Measurements from ENCODE around the gene EDN2.

Gene EDN2

GRCh38 chr1:41516168-41517061 lies 31.9 kb upstream of the EDN2 start:
- Histone ChIP-seq H3K36me3 (ENCODE audit: insufficient read depth, low read length) (no peaks in the 10 kb centered on the region), H3K27ac (ENCODE audit: low read depth, low read length) (no peak overlapping the region), H2AFZ (ENCODE audit: low read length, unreplicated experiment) (peak overlapping the region; percentile 71), H3K4me3 (ENCODE audit: low read depth, low read length) (peak overlapping the region; percentile 76), H3K4me1 (ENCODE audit: control insufficient read depth, insufficient read depth, low read length, unreplicated experiment) (peaks cover 4% of the 10 kb centered on the region), H3K27me3 (ENCODE audit: insufficient read depth, low read length) (no peaks in the 10 kb centered on the region), H3K79me2 (ENCODE audit: control insufficient read depth, insufficient read depth, low read length, unreplicated experiment) (no peaks in the 10 kb centered on the region)

GRCh38 chr1:41515778-41516167 lies 31.3 kb upstream of the EDN2 start:
- no peaks in the 10 kb centered on the region for H3K36me3 ChIP-seq (ENCODE audit: insufficient read depth, low read length)
- no peak overlapping the region for H3K27ac ChIP-seq (ENCODE audit: low read depth, low read length)
- H3K27me3 ChIP-seq (ENCODE audit: insufficient read depth, low read length) = no peaks in the 10 kb centered on the region

GRCh38 chr1:41515131-41515678 lies 30.7 kb upstream of the EDN2 start:
- H3K4me1 ChIP-seq (ENCODE audit: control insufficient read depth, insufficient read depth, low read length, unreplicated experiment) = peaks cover 4% of the 10 kb centered on the region
- no peaks in the 10 kb centered on the region for H3K79me2 ChIP-seq (ENCODE audit: control insufficient read depth, insufficient read depth, low read length, unreplicated experiment)
- no peaks in the 10 kb centered on the region for H3K27me3 ChIP-seq (ENCODE audit: insufficient read depth, low read length)
- no peak overlapping the region for H3K4me3 ChIP-seq (ENCODE audit: low read depth, low read length)
- no peaks in the 10 kb centered on the region for H3K36me3 ChIP-seq (ENCODE audit: insufficient read depth, low read length)
- H3K27ac ChIP-seq (ENCODE audit: low read depth, low read length) = no peak overlapping the region
- H2AFZ ChIP-seq (ENCODE audit: low read length, unreplicated experiment) = no peak overlapping the region

More at GRCh38 chr1:41515778-41516167, 31.3 kb upstream of the EDN2 start:
- Histone ChIP-seq H3K4me1 (ENCODE audit: control insufficient read depth, insufficient read depth, low read length, unreplicated experiment) (peaks cover 4% of the 10 kb centered on the region), H2AFZ (ENCODE audit: low read length, unreplicated experiment) (no peak overlapping the region), H3K4me3 (ENCODE audit: low read depth, low read length) (no peak overlapping the region), H3K79me2 (ENCODE audit: control insufficient read depth, insufficient read depth, low read length, unreplicated experiment) (no peaks in the 10 kb centered on the region)

- Histone ChIP-seq H3K4me1 (ENCODE audit: control insufficient read depth, insufficient read depth, low read length, unreplicated experiment) (peaks cover 4% of the 10 kb centered on the region), H3K4me3 (ENCODE audit: low read depth, low read length) (no peak overlapping the region), H3K27ac (ENCODE audit: low read depth, low read length) (no peak overlapping the region), H2AFZ (ENCODE audit: low read length, unreplicated experiment) (no peak overlapping the region), H3K36me3 (ENCODE audit: insufficient read depth, low read length) (no peaks in the 10 kb centered on the region), H3K27me3 (ENCODE audit: insufficient read depth, low read length) (no peaks in the 10 kb centered on the region), H3K79me2 (ENCODE audit: control insufficient read depth, insufficient read depth, low read length, unreplicated experiment) (no peaks in the 10 kb centered on the region)
Observed at GRCh38 chr1:41514381-41514780, 29.9 kb upstream of the EDN2 start.

- H3K36me3 ChIP-seq (ENCODE audit: insufficient read depth, low read length) = no peaks in the 10 kb centered on the region
- no peaks in the 10 kb centered on the region for H3K27me3 ChIP-seq (ENCODE audit: insufficient read depth, low read length)
- peaks cover 4% of the 10 kb centered on the region for H3K4me1 ChIP-seq (ENCODE audit: control insufficient read depth, insufficient read depth, low read length, unreplicated experiment)
- no peak overlapping the region for H3K4me3 ChIP-seq (ENCODE audit: low read depth, low read length)
- H3K79me2 ChIP-seq (ENCODE audit: control insufficient read depth, insufficient read depth, low read length, unreplicated experiment) = no peaks in the 10 kb centered on the region
- H2AFZ ChIP-seq (ENCODE audit: low read length, unreplicated experiment) = no peak overlapping the region
- H3K27ac ChIP-seq (ENCODE audit: low read depth, low read length) = no peak overlapping the region
Observed at GRCh38 chr1:41513383-41513735, 28.9 kb upstream of the EDN2 start.

- Histone ChIP-seq H3K79me2 (ENCODE audit: control insufficient read depth, insufficient read depth, low read length, unreplicated experiment) (no peaks in the 10 kb centered on the region), H3K4me1 (ENCODE audit: control insufficient read depth, insufficient read depth, low read length, unreplicated experiment) (peaks cover 4% of the 10 kb centered on the region), H3K27me3 (ENCODE audit: insufficient read depth, low read length) (no peaks in the 10 kb centered on the region), H3K27ac (ENCODE audit: low read depth, low read length) (no peak overlapping the region), H2AFZ (ENCODE audit: low read length, unreplicated experiment) (no peak overlapping the region), H3K36me3 (ENCODE audit: insufficient read depth, low read length) (no peaks in the 10 kb centered on the region), H3K4me3 (ENCODE audit: low read depth, low read length) (no peak overlapping the region)
Observed at GRCh38 chr1:41512701-41513382, 28.4 kb upstream of the EDN2 start.

- H3K79me2 ChIP-seq (ENCODE audit: control insufficient read depth, insufficient read depth, low read length, unreplicated experiment) = no peaks in the 10 kb centered on the region
- no peaks in the 10 kb centered on the region for H3K36me3 ChIP-seq (ENCODE audit: insufficient read depth, low read length)
- H3K27ac ChIP-seq (ENCODE audit: low read depth, low read length) = no peak overlapping the region
- H3K4me1 ChIP-seq (ENCODE audit: control insufficient read depth, insufficient read depth, low read length, unreplicated experiment) = peaks cover 4% of the 10 kb centered on the region
- H3K4me3 ChIP-seq (ENCODE audit: low read depth, low read length) = no peak overlapping the region
- no peaks in the 10 kb centered on the region for H3K27me3 ChIP-seq (ENCODE audit: insufficient read depth, low read length)
- no peak overlapping the region for H2AFZ ChIP-seq (ENCODE audit: low read length, unreplicated experiment)
Observed at GRCh38 chr1:41511239-41511540, 26.7 kb upstream of the EDN2 start.

- Histone ChIP-seq H3K36me3 (ENCODE audit: insufficient read depth, low read length) (no peaks in the 10 kb centered on the region), H3K79me2 (ENCODE audit: control insufficient read depth, insufficient read depth, low read length, unreplicated experiment) (no peaks in the 10 kb centered on the region), H3K27ac (ENCODE audit: low read depth, low read length) (no peak overlapping the region), H3K4me1 (ENCODE audit: control insufficient read depth, insufficient read depth, low read length, unreplicated experiment) (peaks cover 1% of the 10 kb centered on the region), H3K4me3 (ENCODE audit: low read depth, low read length) (no peak overlapping the region), H3K27me3 (ENCODE audit: insufficient read depth, low read length) (no peaks in the 10 kb centered on the region), H2AFZ (ENCODE audit: low read length, unreplicated experiment) (no peak overlapping the region)
Observed at GRCh38 chr1:41510531-41511238, 26.2 kb upstream of the EDN2 start.

- H3K27ac ChIP-seq (ENCODE audit: low read depth, low read length) = no peak overlapping the region
- H3K79me2 ChIP-seq (ENCODE audit: control insufficient read depth, insufficient read depth, low read length, unreplicated experiment) = no peaks in the 10 kb centered on the region
- no peaks in the 10 kb centered on the region for H3K27me3 ChIP-seq (ENCODE audit: insufficient read depth, low read length)
- no peaks in the 10 kb centered on the region for H3K36me3 ChIP-seq (ENCODE audit: insufficient read depth, low read length)
- no peaks in the 10 kb centered on the region for H3K4me1 ChIP-seq (ENCODE audit: control insufficient read depth, insufficient read depth, low read length, unreplicated experiment)
- H3K4me3 ChIP-seq (ENCODE audit: low read depth, low read length) = no peak overlapping the region
- H2AFZ ChIP-seq (ENCODE audit: low read length, unreplicated experiment) = no peak overlapping the region
Observed at GRCh38 chr1:41509270-41509671, 24.8 kb upstream of the EDN2 start.

GRCh38 chr1:41508290-41508689 lies 23.8 kb upstream of the EDN2 start:
- Histone ChIP-seq H2AFZ (ENCODE audit: low read length, unreplicated experiment) (no peak overlapping the region), H3K36me3 (ENCODE audit: insufficient read depth, low read length) (no peaks in the 10 kb centered on the region), H3K27me3 (ENCODE audit: insufficient read depth, low read length) (no peaks in the 10 kb centered on the region), H3K4me3 (ENCODE audit: low read depth, low read length) (no peak overlapping the region), H3K27ac (ENCODE audit: low read depth, low read length) (no peak overlapping the region), H3K79me2 (ENCODE audit: control insufficient read depth, insufficient read depth, low read length, unreplicated experiment) (no peaks in the 10 kb centered on the region), H3K4me1 (ENCODE audit: control insufficient read depth, insufficient read depth, low read length, unreplicated experiment) (no peaks in the 10 kb centered on the region)

All from ACC112 (cell line).